HCT116 (cell line): ENCODE measurements around the gene GMDS. TPM values are rescaled to one million over a fixed set of nuclear protein-coding genes. Genes with fewer than 3 reads are reported as not detected.

Experiments
- ATAC-seq: fragments of 200-7000 bp; cut with Tn5 transposase; 2 replicates; pipeline ENCODE4 v1.9.1; 2020; ENCODE audit warnings: mild to moderate bottlenecking, moderate library complexity
- BruUV-seq: library from RNA; stranded (reverse); fragments of 400-500 nt; replicated peaks from 2 replicates; lab custom pipeline; 2021; lab: Mats Ljungman, UMichigan
- CTCF ChIA-PET: fragments of 300-600 bp; sonication (Branson Sonifier 250); formaldehyde crosslinking; loops from one replicate; lab custom pipeline; 2021; ENCODE audit warnings: antibody characterized with exemption; lab: Charles Lee
- POLR2A ChIA-PET: fragments of 300-600, 350-600 bp; sonication (Branson Sonifier 250); formaldehyde crosslinking; loops from one replicate; lab custom pipeline; 2021; ENCODE audit warnings: antibody characterized with exemption; lab: Charles Lee
- RAD21 ChIA-PET, 2 experiments: fragments of 300-600 bp; sonication (Branson Sonifier 250); formaldehyde crosslinking; loops; one replicate each; lab custom pipeline; 2023; ENCODE audit warnings: low total read pairs in 2 of 2; ENCODE audit not compliant: uncharacterized antibody in 2 of 2, unreplicated experiment in 2 of 2, low non-redundant PET in 1 of 2; lab: Charles Lee
- DNase-seq: peaks from one replicate; pipeline ENCODE4 v3.0.0-alpha.2; 2010; ENCODE audit warnings: low read depth, low spot score
- H2AFZ ChIP-seq: fragments of 200-600 bp; shearing (Covaris generic), sonication (generic); 2 replicates; pipeline ENCODE4 v1.6.1; 2017; ENCODE audit warnings: low read depth, mixed run types, mixed read lengths, antibody characterized with exemption, low read length; ENCODE audit not compliant: poor library complexity, severe bottlenecking
- H3K27ac ChIP-seq: 2 replicates; pipeline ENCODE4 v1.5.1; 2012; ENCODE audit warnings: low read depth, low read length
- H3K27me3 ChIP-seq: fragments of 200-600 bp; sonication (generic); 2 replicates; pipeline ENCODE4 v1.6.1; 2016; ENCODE audit warnings: mixed run types, low read length, mixed read lengths; ENCODE audit not compliant: insufficient read depth
- H3K36me3 ChIP-seq, 2 experiments: fragments of 200-500 bp in 1 of 2; fragments of 200-600 bp in 1 of 2; sonication (Bioruptor generic) in 1 of 2; sonication (generic) in 1 of 2; 2 replicates each; pipeline versions ENCODE4 v1.5.1 to v1.6.1; 2014 to 2016; ENCODE audit warnings: low read length in 2 of 2, inconsistent platforms in 1 of 2, mixed read lengths in 1 of 2, mixed run types in 1 of 2; ENCODE audit not compliant: insufficient read depth in 2 of 2, control insufficient read depth in 1 of 2
- H3K4me1 ChIP-seq, 2 experiments: fragments of 200-600 bp in 1 of 2; sonication (generic) in 1 of 2; 2 replicates each; pipeline versions ENCODE4 v1.5.1 to v1.6.1; 2012 to 2017; ENCODE audit warnings: low read length in 2 of 2, inconsistent platforms in 1 of 2, mild to moderate bottlenecking in 1 of 2, mixed read lengths in 1 of 2, mixed run types in 1 of 2, moderate library complexity in 1 of 2; ENCODE audit not compliant: insufficient read depth in 2 of 2, control insufficient read depth in 1 of 2
- H3K4me2 ChIP-seq: fragments of 200-600 bp; sonication (generic); 2 replicates; pipeline ENCODE4 v1.6.1; 2017; ENCODE audit warnings: mixed run types, low read length, mixed read lengths
- H3K4me3 ChIP-seq, 2 experiments: fragments of 200-600 bp in 1 of 2; sonication (generic) in 1 of 2; replicated peaks in 1 of 2; 2 replicates each; pipeline ENCODE4 v1.5.1; 2011 to 2016; ENCODE audit warnings: low read length in 2 of 2, control low read depth in 1 of 2, low read depth in 1 of 2, mild to moderate bottlenecking in 1 of 2, mixed read lengths in 1 of 2, mixed run types in 1 of 2
- H3K79me2 ChIP-seq: fragments of 200-600 bp; sonication (generic); 2 replicates; pipeline ENCODE4 v1.6.1; 2017; ENCODE audit warnings: mild to moderate bottlenecking, mixed run types, low read length, moderate library complexity, mixed read lengths; ENCODE audit not compliant: insufficient read depth
- H3K9ac ChIP-seq: fragments of 200-600 bp; sonication (generic); 2 replicates; pipeline ENCODE4 v1.6.1; 2016; ENCODE audit warnings: low read length, mixed read lengths
- H3K9me2 ChIP-seq: fragments of 200-600 bp; sonication (generic), shearing (Covaris generic); 2 replicates; pipeline ENCODE4 v1.6.1; 2017; ENCODE audit warnings: mixed run types, mild to moderate bottlenecking, moderate library complexity; ENCODE audit not compliant: insufficient read depth
- H3K9me3 ChIP-seq, 2 experiments: fragments of 200-500 bp in 1 of 2; fragments of 200-600 bp in 1 of 2; sonication (Bioruptor generic) in 1 of 2; sonication (generic) in 1 of 2; 2 replicates each; pipeline ENCODE4 v1.6.1; 2014 to 2017; ENCODE audit warnings: low read length in 2 of 2, mixed read lengths in 2 of 2, inconsistent platforms in 1 of 2, low read depth in 1 of 2, mild to moderate bottlenecking in 1 of 2, mixed run types in 1 of 2, moderate library complexity in 1 of 2; ENCODE audit not compliant: control insufficient read depth in 1 of 2, insufficient read depth in 1 of 2
- H4K20me1 ChIP-seq: fragments of 200-600 bp; sonication (generic), shearing (Covaris generic); 2 replicates; pipeline ENCODE4 v1.6.1; 2017; ENCODE audit warnings: mixed run types, mild to moderate bottlenecking, moderate library complexity; ENCODE audit not compliant: insufficient read depth
- ATF3 ChIP-seq: IDR thresholded peaks from 2 replicates; pipeline ENCODE4 v1.6.1; 2012
- CEBPB ChIP-seq: IDR thresholded peaks from 2 replicates; pipeline ENCODE4 v1.6.1; 2012; ENCODE audit warnings: low read depth
- EZH2 ChIP-seq: fragments of 200-600 bp; sonication (generic); IDR thresholded peaks from 2 replicates; pipeline ENCODE4 v1.6.1; 2017; ENCODE audit warnings: antibody characterized with exemption, mixed run types
- EZH2phosphoT487 ChIP-seq: fragments of 200-600 bp; IDR thresholded peaks from 2 replicates; pipeline ENCODE4 v1.6.1; 2018; ENCODE audit warnings: antibody characterized with exemption, borderline replicate concordance
- POLR2A ChIP-seq: IDR thresholded peaks from 2 replicates; pipeline ENCODE4 v1.7.0; 2011; ENCODE audit warnings: borderline replicate concordance; ENCODE audit not compliant: insufficient read depth, insufficient read length; ENCODE audit errors: extremely low read depth
- POLR2AphosphoS5 ChIP-seq: IDR thresholded peaks from 2 replicates; pipeline ENCODE4 v1.6.1; 2011; ENCODE audit warnings: mild to moderate bottlenecking, low read depth, low read length, moderate library complexity
- RAD21 ChIP-seq: IDR thresholded peaks from 2 replicates; pipeline ENCODE4 v1.6.1; 2012; ENCODE audit warnings: low read depth, mild to moderate bottlenecking
- ZBTB33 ChIP-seq: IDR thresholded peaks from 2 replicates; pipeline ENCODE4 v1.6.1; 2011; ENCODE audit warnings: mild to moderate bottlenecking, low read length, moderate library complexity; ENCODE audit not compliant: insufficient replicate concordance; ENCODE audit errors: extremely low read depth
- intact Hi-C: fragments of 100-400 bp; cut with micrococcal nuclease; formaldehyde crosslinking; loops from 2 replicates; pipeline ENCODE4 v1.10.0; 2022
- total RNA-seq: library from RNA; stranded (reverse); gene quantifications from one replicate; pipeline ENCODE4 v1.2.1, GENCODE V29; 2021; ENCODE audit not compliant: unreplicated experiment

Gene GMDS
- total RNA-seq, 1 experiment from 2014 or later: 34.4 TPM

GRCh38 chr6:1957746-1958145, 287.7 kb downstream of the GMDS start:
- DNase-seq (no peak), ATAC-seq (no peak)
- ChIA-PET CTCF (no interaction called here), RAD21 (no interaction called here), POLR2A (no interaction called here)
- H3K9me2 ChIP-seq: no peaks in the 10 kb centered on the region
- no peak overlapping the region for H3K9ac ChIP-seq
- no peak overlapping the region for H3K4me3 ChIP-seq
- H2AFZ ChIP-seq: no peak overlapping the region
- H3K9me3 ChIP-seq: no peaks in the 10 kb centered on the region
- H3K79me2 ChIP-seq: no peaks in the 10 kb centered on the region
- H3K4me2 ChIP-seq: no peak overlapping the region
- no peak for TF ChIP-seq POLR2AphosphoS5
- no peak for TF ChIP-seq EZH2phosphoT487
- no peak for TF ChIP-seq RAD21
- TF ChIP-seq ZBTB33: no peak
- no peak for TF ChIP-seq EZH2
- TF ChIP-seq POLR2A: no peak
- TF ChIP-seq ATF3: no peak
- TF ChIP-seq CEBPB: no peak
- no TSS peak for BruUV-seq
- peaks cover 0 to 6% of the 10 kb centered on the region in 2 experiments; a peak in 2 of 4 replicates for H3K4me1 ChIP-seq
- no peaks in the 10 kb centered on the region for H4K20me1 ChIP-seq
- no peaks in the 10 kb centered on the region for H3K27me3 ChIP-seq
- no peaks in the 10 kb centered on the region for H3K36me3 ChIP-seq
- H3K27ac ChIP-seq: no peak overlapping the region
- intact Hi-C loops: no loop called here
